GM23248 (cell line): Measurements from ENCODE around the gene ZFAND2B. TPM values are rescaled to one million over a fixed set of nuclear protein-coding genes. Genes with fewer than 3 reads are reported as not detected.
A peak's percentile ranks its signal among the peaks of the same experiment; 100 is the strongest.

Experiments used
- DNase-seq: peaks from one replicate; pipeline ENCODE4 v3.0.0-alpha.2; 2015
- H2AFZ ChIP-seq: fragments of 200-600 bp; sonication (generic); 2 replicates; pipeline ENCODE4 v1.6.1; 2016; ENCODE audit warnings: antibody characterized with exemption
- H3F3A ChIP-seq: fragments of 200-600 bp; sonication (generic); 2 replicates; pipeline ENCODE4 v1.6.1; 2016; ENCODE audit warnings: mild to moderate bottlenecking, antibody characterized with exemption, mixed run types; ENCODE audit not compliant: insufficient read depth
- H3K27ac ChIP-seq: fragments of 200-600 bp; sonication (generic); 2 replicates; pipeline ENCODE4 v1.5.1; 2016; ENCODE audit warnings: mild to moderate bottlenecking
- H3K27me3 ChIP-seq: fragments of 200-600 bp; sonication (generic); replicated peaks from 2 replicates; pipeline ENCODE4 v1.6.1; 2016; ENCODE audit warnings: mild to moderate bottlenecking; ENCODE audit not compliant: insufficient read depth
- H3K36me3 ChIP-seq: fragments of 200-600 bp; sonication (generic); 2 replicates; pipeline ENCODE4 v1.6.1; 2016; ENCODE audit warnings: low read depth, mild to moderate bottlenecking
- H3K4me1 ChIP-seq: fragments of 200-600 bp; sonication (generic); 2 replicates; pipeline ENCODE4 v1.6.1; 2016; ENCODE audit warnings: mild to moderate bottlenecking; ENCODE audit not compliant: insufficient read depth
- H3K4me2 ChIP-seq: fragments of 200-600 bp; sonication (generic); one replicate; pipeline ENCODE4 v1.6.1; 2016; ENCODE audit warnings: mild to moderate bottlenecking; ENCODE audit not compliant: unreplicated experiment
- H3K4me3 ChIP-seq: fragments of 200-600 bp; sonication (generic); 2 replicates; pipeline ENCODE4 v1.5.1; 2016; ENCODE audit warnings: mild to moderate bottlenecking
- H3K79me2 ChIP-seq: fragments of 200-600 bp; sonication (generic); 2 replicates; pipeline ENCODE4 v1.6.1; 2016; ENCODE audit warnings: mild to moderate bottlenecking; ENCODE audit not compliant: insufficient read depth
- H3K9ac ChIP-seq: fragments of 200-600 bp; sonication (generic); 2 replicates; pipeline ENCODE4 v1.6.1; 2016; ENCODE audit warnings: mild to moderate bottlenecking
- H3K9me2 ChIP-seq: fragments of 200-600 bp; sonication (generic); 2 replicates; pipeline ENCODE4 v1.6.1; 2016; ENCODE audit warnings: mixed run types, mild to moderate bottlenecking, moderate library complexity; ENCODE audit not compliant: insufficient read depth
- H3K9me3 ChIP-seq: fragments of 200-600 bp; sonication (generic); one replicate; pipeline ENCODE4 v1.6.1; 2017; ENCODE audit warnings: low read depth
- H4K20me1 ChIP-seq: fragments of 200-600 bp; sonication (generic); 2 replicates; pipeline ENCODE4 v1.6.0; 2016; ENCODE audit not compliant: insufficient read depth
- EZH2 ChIP-seq: fragments of 200-600 bp; sonication (generic); IDR thresholded peaks from 2 replicates; pipeline ENCODE4 v1.6.1; 2018; ENCODE audit warnings: antibody characterized with exemption, mild to moderate bottlenecking; ENCODE audit not compliant: insufficient read depth, poor library complexity, severe bottlenecking
- EZH2phosphoT487 ChIP-seq: fragments of 200-600 bp; sonication (generic); IDR thresholded peaks from 2 replicates; pipeline ENCODE4 v1.6.1; 2018; ENCODE audit warnings: antibody characterized with exemption, moderate library complexity, mild to moderate bottlenecking, low read depth; ENCODE audit not compliant: insufficient read depth
- WGBS, 2 experiments: methylation state at CpG; one replicate each; pipeline ENCODE4 v1.1.6; 2015 to 2017; ENCODE audit warnings: low lambda C conversion rate in 2 of 2, low coverage in 1 of 2; ENCODE audit errors: missing lambda C conversion rate in 2 of 2; 5-methylcytosine and 5-hydroxymethylcytosine counted together
- in situ Hi-C: fragments of 300-500 bp; cut with MboI; formaldehyde crosslinking; loops from 2 replicates; pipeline ENCODE4 v1.15.0; 2020
- polyA plus RNA-seq: library from polyadenylated mRNA; unstranded; fragments of >200 nt; fragmentation: Nextera tagmentation; extraction: Ambion mirVana; gene quantifications from 2 replicates; pipeline ENCODE4 v1.2.1, GENCODE V29; 2016
- total RNA-seq: library from RNA; depleted of rRNA; stranded (reverse); fragments of >200 nt; shearing (Covaris generic); gene quantifications from 2 replicates; pipeline ENCODE4 v1.2.3, GENCODE V29; 2014

Gene ZFAND2B
- total and polyA plus RNA-seq, 2 experiments from 2014 or later: 38.9 to 39.3 TPM

DNA sequence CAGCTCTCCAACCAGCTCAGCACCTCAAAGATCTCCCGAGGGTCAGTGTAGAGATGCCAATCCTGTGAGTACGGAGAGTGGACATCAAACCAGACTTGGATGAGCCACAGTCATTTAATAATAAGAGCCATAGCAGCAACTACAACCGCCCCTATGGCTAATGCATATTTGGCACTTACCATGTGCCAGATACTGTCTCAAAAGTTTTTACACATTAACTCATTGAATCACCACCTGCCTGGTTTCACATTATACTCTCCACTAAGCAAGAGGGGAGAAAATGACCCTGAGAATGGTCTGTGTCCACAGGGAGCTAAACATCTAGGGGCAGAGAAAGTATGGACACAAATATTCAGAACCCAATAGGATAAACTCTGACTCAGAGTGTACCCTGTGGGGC, 32.4 kb upstream of the ZFAND2B start:
- no peak overlapping the region for H2AFZ ChIP-seq
- peaks cover 32% of the 10 kb centered on the region for H3K79me2 ChIP-seq
- no peaks in the 10 kb centered on the region for H4K20me1 ChIP-seq
- H3K36me3 ChIP-seq: peaks cover 11% of the 10 kb centered on the region; the same call in 1 of the 2 replicates
- no peak overlapping the region for H3K9ac ChIP-seq
- WGBS, 2 experiments: 49 to 50% methylated on average over 3 of the region's 3 CpGs
- H3K9me2 ChIP-seq: no peaks in the 10 kb centered on the region
- H3K27ac ChIP-seq: no peak overlapping the region
- peak; percentile 6 for DNase-seq
- H3K9me3 ChIP-seq: no peaks in the 10 kb centered on the region
- H3K4me3 ChIP-seq: no peak overlapping the region
- H3K4me1 ChIP-seq: peaks cover 24% of the 10 kb centered on the region
- in situ Hi-C loops: no loop called here
- TF ChIP-seq EZH2 (no peak), EZH2phosphoT487 (no peak)
- peaks cover 26% of the 10 kb centered on the region for H3F3A ChIP-seq
- H3K4me2 ChIP-seq: no peak overlapping the region
- no peaks in the 10 kb centered on the region for H3K27me3 ChIP-seq

- peaks cover 39% of the 10 kb centered on the region for H3K79me2 ChIP-seq
- H4K20me1 ChIP-seq: no peaks in the 10 kb centered on the region; the same call in 1 of the 2 replicates
- H3K36me3 ChIP-seq: peaks cover 16% of the 10 kb centered on the region; the same call in 1 of the 2 replicates
- in situ Hi-C loops: no loop called here
- peaks cover 28% of the 10 kb centered on the region for H3K4me1 ChIP-seq
- no peak overlapping the region for H2AFZ ChIP-seq
- no peak overlapping the region for H3K27ac ChIP-seq
- 83 to 89% methylated on average over 7 of the region's 7 CpGs for WGBS, 2 experiments
- H3K9me3 ChIP-seq: no peaks in the 10 kb centered on the region
- H3K9me2 ChIP-seq: no peaks in the 10 kb centered on the region
- no peak overlapping the region for H3K9ac ChIP-seq
- TF ChIP-seq EZH2phosphoT487 (no peak), EZH2 (no peak)
- no peak overlapping the region for H3K4me3 ChIP-seq
- no peak for DNase-seq
- H3K4me2 ChIP-seq: no peak overlapping the region
- H3F3A ChIP-seq: peaks cover 26% of the 10 kb centered on the region
- H3K27me3 ChIP-seq: no peaks in the 10 kb centered on the region
These were observed 31.8 kb upstream of the ZFAND2B start for GRCh38 chr2:219174801-219175200.

DNA sequence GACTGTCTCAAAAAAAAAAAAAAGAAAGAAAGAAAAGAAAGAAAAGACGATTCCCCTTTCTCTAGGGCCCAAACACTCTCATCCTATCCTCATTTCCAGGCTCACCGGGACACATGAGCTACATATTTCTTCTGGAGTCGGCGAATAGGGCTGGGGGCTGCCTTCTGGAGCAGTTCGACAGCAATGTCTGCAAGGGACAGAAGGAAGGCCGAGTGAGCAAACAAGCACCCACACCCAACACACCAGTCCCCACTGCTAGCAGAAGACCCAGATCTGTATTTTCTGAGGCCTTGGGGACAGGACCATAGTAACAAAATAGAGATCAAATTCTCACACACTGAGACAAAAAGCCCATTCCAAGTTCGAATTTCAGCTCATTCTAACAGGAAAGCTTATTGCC, 31.1 kb upstream of the ZFAND2B start:
- Histone ChIP-seq H3K27ac (peak overlapping the region; percentile 98; the same call in 1 of the 2 replicates), H3K79me2 (peaks cover 46% of the 10 kb centered on the region), H3K36me3 (peaks cover 18% of the 10 kb centered on the region; the same call in 1 of the 2 replicates), H4K20me1 (no peaks in the 10 kb centered on the region; the same call in 1 of the 2 replicates), H3K9ac (peak overlapping the region; percentile 95), H3K27me3 (no peaks in the 10 kb centered on the region), H3K4me2 (peak overlapping the region; percentile 98), H3K4me3 (peak overlapping the region; percentile 92), H3K4me1 (peaks cover 28% of the 10 kb centered on the region), H3K9me3 (no peaks in the 10 kb centered on the region), H3F3A (peaks cover 23% of the 10 kb centered on the region), H3K9me2 (no peaks in the 10 kb centered on the region), H2AFZ (no peak overlapping the region)
- in situ Hi-C loops: no loop called here
- 62% methylated on average over 7 of the region's 7 CpGs for WGBS, 2 experiments
- DNase-seq: no peak
- no peak for TF ChIP-seq EZH2phosphoT487
- TF ChIP-seq EZH2: no peak

DNA sequence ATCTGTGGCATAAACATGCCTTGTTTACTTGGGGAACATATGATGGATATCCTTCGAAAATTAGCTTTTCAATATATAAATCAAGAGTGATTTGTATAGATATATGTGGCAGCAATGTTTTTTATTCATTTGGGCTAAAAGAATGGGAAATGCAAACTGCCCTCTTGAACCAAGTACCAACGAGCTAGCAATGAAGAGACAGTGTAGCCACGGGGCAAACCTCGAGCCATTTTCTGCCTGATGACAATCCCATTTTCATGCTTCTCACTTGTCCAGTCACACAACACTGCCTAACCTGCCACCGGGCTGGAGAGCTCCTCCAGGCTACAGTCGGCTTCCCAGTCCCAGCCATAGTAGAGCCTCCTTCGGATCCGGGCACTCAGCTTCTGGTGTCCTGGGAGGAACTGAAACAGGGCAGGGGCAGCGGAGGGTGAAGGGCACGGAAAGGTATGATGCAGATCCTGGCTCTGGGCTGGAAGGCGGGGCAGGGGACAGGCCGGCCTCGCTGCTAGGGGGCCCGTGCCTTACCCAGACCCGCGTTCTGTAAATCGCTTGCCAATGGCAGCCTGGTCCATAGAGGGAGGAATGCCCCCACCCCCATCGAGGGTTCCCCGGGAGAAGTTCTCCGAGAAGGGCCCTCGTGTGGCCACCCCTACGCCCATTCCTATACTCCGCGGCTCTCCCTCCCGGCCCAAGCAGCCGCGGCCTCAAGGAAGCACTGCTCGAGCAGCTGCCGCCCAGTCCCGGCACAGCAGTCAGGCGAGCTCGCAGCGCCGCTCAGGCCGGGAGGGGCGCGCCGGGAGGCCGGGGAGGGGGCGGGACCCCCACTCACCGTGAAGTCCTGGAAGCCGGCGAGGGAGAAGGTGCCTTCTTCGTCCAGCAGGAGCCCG, 30.4 kb upstream of the ZFAND2B start:
- H3K9me2 ChIP-seq: no peaks in the 10 kb centered on the region
- H3K9me3 ChIP-seq: no peaks in the 10 kb centered on the region
- peak; percentile 70 for DNase-seq
- H3K36me3 ChIP-seq: peaks cover 19% of the 10 kb centered on the region; the same call in 1 of the 2 replicates
- peaks cover 49% of the 10 kb centered on the region for H3K79me2 ChIP-seq
- H3K4me1 ChIP-seq: peaks cover 28% of the 10 kb centered on the region
- peak overlapping the region; percentile 98 for H3K27ac ChIP-seq
- peak overlapping the region; percentile 98 for H3K4me2 ChIP-seq
- TF ChIP-seq EZH2 (no peak), EZH2phosphoT487 (no peak)
- peaks cover 16% of the 10 kb centered on the region for H3F3A ChIP-seq
- peak overlapping the region; percentile 95 for H3K9ac ChIP-seq
- no peaks in the 10 kb centered on the region; the same call in 1 of the 2 replicates for H4K20me1 ChIP-seq
- no peaks in the 10 kb centered on the region for H3K27me3 ChIP-seq
- peak overlapping the region; percentile 92 for H3K4me3 ChIP-seq
- in situ Hi-C loops: no loop called here
- 2 to 3% methylated on average over 32 to 36 of the region's 45 CpGs for WGBS, 2 experiments
- H2AFZ ChIP-seq: peak overlapping the region; percentile 79
